OCI-LY7 (cell line): Measurements from ENCODE around the gene WFDC2. TPM values are rescaled to one million over a fixed set of nuclear protein-coding genes. Genes with fewer than 3 reads are reported as not detected.

Source experiments
- BruUV-seq: library from RNA; stranded (reverse); fragments of 400-500 nt; replicated peaks from 2 replicates; lab custom pipeline; 2021; lab: Mats Ljungman, UMichigan
- CTCF ChIA-PET: fragments of 300-600 bp; sonication (Branson Sonifier 250); formaldehyde crosslinking; loops from one replicate; lab custom pipeline; 2022; ENCODE audit warnings: antibody characterized with exemption; ENCODE audit not compliant: unreplicated experiment; lab: Charles Lee
- POLR2A ChIA-PET: fragments of 300-600 bp; sonication (Branson Sonifier 250); formaldehyde crosslinking; loops from one replicate; lab custom pipeline; 2022; ENCODE audit warnings: antibody characterized with exemption; lab: Charles Lee
- DNase-seq: peaks from one replicate; pipeline ENCODE4 v3.0.0-alpha.2; 2015; ENCODE audit warnings: low spot score
- H2AFZ ChIP-seq: fragments of 200-600 bp; sonication (generic), shearing (Covaris generic); 2 replicates; pipeline ENCODE4 v1.6.1; 2014; ENCODE audit warnings: mild to moderate bottlenecking, antibody characterized with exemption, low read length, moderate library complexity
- H3K27ac ChIP-seq: fragments of 200-600 bp; sonication (generic); 2 replicates; pipeline ENCODE4 v1.5.1; 2014; ENCODE audit warnings: mixed run types, low read depth, mild to moderate bottlenecking, moderate library complexity, low read length, inconsistent platforms; ENCODE audit not compliant: poor library complexity, severe bottlenecking
- H3K36me3 ChIP-seq: fragments of 200-600 bp; sonication (generic); 2 replicates; pipeline ENCODE4 v1.6.1; 2014; ENCODE audit warnings: mild to moderate bottlenecking, antibody characterized with exemption, low read length, moderate library complexity, mixed read lengths; ENCODE audit not compliant: insufficient read depth
- H3K4me1 ChIP-seq: fragments of 200-600 bp; sonication (generic); 2 replicates; pipeline ENCODE4 v1.5.1; 2014; ENCODE audit warnings: mild to moderate bottlenecking, low read length; ENCODE audit not compliant: insufficient read depth, poor library complexity, severe bottlenecking
- H3K4me2 ChIP-seq: fragments of 200-600 bp; sonication (generic); 2 replicates; pipeline ENCODE4 v1.6.1; 2014; ENCODE audit warnings: mild to moderate bottlenecking, low read length
- H3K4me3 ChIP-seq: fragments of 200-600 bp; sonication (generic); 2 replicates; pipeline ENCODE4 v1.5.1; 2014; ENCODE audit warnings: mild to moderate bottlenecking, low read depth, low read length; ENCODE audit not compliant: poor library complexity, severe bottlenecking
- H3K79me2 ChIP-seq: fragments of 200-600 bp; sonication (generic); 2 replicates; pipeline ENCODE4 v1.6.1; 2016; ENCODE audit warnings: low read depth, mild to moderate bottlenecking, low read length, moderate library complexity, mixed read lengths; ENCODE audit not compliant: insufficient read depth
- H3K9me2 ChIP-seq: fragments of 200-600 bp; sonication (generic); 2 replicates; pipeline ENCODE4 v1.6.1; 2016; ENCODE audit warnings: mild to moderate bottlenecking, low read length, mixed read lengths; ENCODE audit not compliant: insufficient read depth
- H3K9me3 ChIP-seq: fragments of 200-600 bp; sonication (generic); 2 replicates; pipeline ENCODE4 v1.6.1; 2014; ENCODE audit warnings: mild to moderate bottlenecking, mixed run types, low read length, mixed read lengths
- H4K20me1 ChIP-seq: fragments of 200-600 bp; sonication (generic); 2 replicates; pipeline ENCODE4 v1.6.1; 2014; ENCODE audit warnings: mild to moderate bottlenecking, antibody characterized with exemption, low read length, moderate library complexity, mixed read lengths; ENCODE audit not compliant: insufficient read depth
- CTCF ChIP-seq: fragments of 200-600 bp; sonication (generic); conservative IDR thresholded peaks from 2 replicates; pipeline ENCODE4 v1.5.1; 2014; ENCODE audit warnings: mild to moderate bottlenecking, antibody characterized with exemption, low read length, moderate library complexity, mixed read lengths
- EZH2phosphoT487 ChIP-seq: fragments of 200-600 bp; sonication (generic); IDR thresholded peaks from 2 replicates; pipeline ENCODE4 v1.6.1; 2018; ENCODE audit warnings: low read depth, borderline replicate concordance, mild to moderate bottlenecking, mixed run types, antibody characterized with exemption, low read length, moderate library complexity, mixed read lengths
- intact Hi-C: fragments of 100-400 bp; cut with micrococcal nuclease; formaldehyde crosslinking; loops from one replicate; pipeline ENCODE4 v1.10.0; 2022; ENCODE audit not compliant: unreplicated experiment
- microRNA-seq: library from miRNA; unstranded; fragments of <30 nt; microRNA quantifications from one replicate; pipeline ENCODE4 v1.2.0, GENCODE V29; 2022; ENCODE audit warnings: borderline replicate concordance
- small RNA-seq: library from RNA; depleted of rRNA; stranded (forward); fragments of <200 nt; gene quantifications from one replicate; pipeline ENCODE3, GENCODE V24; 2014
- total RNA-seq, 2 experiments: library from RNA; depleted of rRNA in 1 of 2; stranded (reverse); fragments of >200 nt in 1 of 2; shearing (Covaris generic) in 1 of 2; gene quantifications; 2 replicates each; pipeline ENCODE4 v1.2.3, GENCODE V29; 2014 to 2022

The WFDC2 gene
- total RNA-seq, 2 experiments from 2014 or later, result 0.46 to 4.4 TPM

- H3K27ac ChIP-seq, result no peak overlapping the region
- H4K20me1 ChIP-seq, result no peaks in the 10 kb centered on the region
- no peak for DNase-seq
- H3K4me1 ChIP-seq, result no peaks in the 10 kb centered on the region
- intact Hi-C loops, result no loop called here
- TF ChIP-seq CTCF (no peak), EZH2phosphoT487 (no peak)
- POLR2A ChIA-PET, result interaction anchor here (0.7 kb wide), 2 partner anchors 67 to 1618 kb away, joined by 3 to 5 read pairs; no protein-coding TSS in a partner anchor
- no peaks in the 10 kb centered on the region for H3K9me2 ChIP-seq
- H2AFZ ChIP-seq, result no peak overlapping the region
- H3K4me3 ChIP-seq, result no peak overlapping the region
- H3K4me2 ChIP-seq, result no peak overlapping the region
- no peaks in the 10 kb centered on the region for H3K9me3 ChIP-seq
- no peaks in the 10 kb centered on the region for H3K36me3 ChIP-seq
- no TSS peak for BruUV-seq
- H3K79me2 ChIP-seq, result no peaks in the 10 kb centered on the region
- CTCF ChIA-PET, result no interaction called here
Measured at GRCh38 chr20:45527294-45527693, 57.7 kb downstream of the WFDC2 start.

Small RNA genes lying within 50 kb of the gene (microRNA-seq; reads per million reads assigned to microRNA genes)
- 3.8 reads per million for gene MIR6812

Small RNA genes lying within 50 kb of the gene (small RNA-seq; reads per million reads assigned to genes)
- not detected for gene MIR6812

Other genes with a start within 250 kb of the WFDC2 start
- not detected in 2 replicates for gene SEMG2, start 248.4 kb upstream of the WFDC2 start, total RNA-seq (2014; rRNA removed; shearing (Covaris generic))
- gene SEMG2, start 248.4 kb upstream of the WFDC2 start, total RNA-seq (2022), result not detected in 2 replicates
- gene SLPI, start 215.2 kb upstream of the WFDC2 start, total RNA-seq (2014; rRNA removed; shearing (Covaris generic)), result not detected in 2 replicates
- not detected in 2 replicates for gene SLPI, start 215.2 kb upstream of the WFDC2 start, total RNA-seq (2022)
- not detected in 2 replicates for gene RBPJL, start 162.9 kb upstream of the WFDC2 start, total RNA-seq (2014; rRNA removed; shearing (Covaris generic))
- gene RBPJL, start 162.9 kb upstream of the WFDC2 start, total RNA-seq (2022), result not detected in 2 replicates
- gene MATN4, start 161.5 kb upstream of the WFDC2 start, total RNA-seq (2014; rRNA removed; shearing (Covaris generic)), result 0.38 TPM in 1 of 2 replicates, not detected in the other
- 0.24 TPM in 1 of 2 replicates, not detected in the other for gene MATN4, start 161.5 kb upstream of the WFDC2 start, total RNA-seq (2022)
- not detected in 2 replicates for gene SDC4, start 121.3 kb upstream of the WFDC2 start, total RNA-seq (2014; rRNA removed; shearing (Covaris generic))
- not detected in 2 replicates for gene SDC4, start 121.3 kb upstream of the WFDC2 start, total RNA-seq (2022)
- gene SYS1, start 106.6 kb upstream of the WFDC2 start, total RNA-seq (2014; rRNA removed; shearing (Covaris generic)), result 22.3 and 37.6 TPM in 2 replicates
- gene SYS1, start 106.6 kb upstream of the WFDC2 start, total RNA-seq (2022), result 8.6 and 9.6 TPM in 2 replicates
- gene TP53TG5, start 91.4 kb upstream of the WFDC2 start, total RNA-seq (2014; rRNA removed; shearing (Covaris generic)), result not detected in 2 replicates
- gene TP53TG5, start 91.4 kb upstream of the WFDC2 start, total RNA-seq (2022), result not detected in 2 replicates
- gene DBNDD2, start 61.5 kb upstream of the WFDC2 start, total RNA-seq (2014; rRNA removed; shearing (Covaris generic)), result 0.57 TPM in 1 of 2 replicates, not detected in the other
- not detected in 2 replicates for gene DBNDD2, start 61.5 kb upstream of the WFDC2 start, total RNA-seq (2022)
- 75.7 and 104 TPM in 2 replicates for gene PIGT, start 53.6 kb upstream of the WFDC2 start, total RNA-seq (2014; rRNA removed; shearing (Covaris generic))
- 79.4 and 89.2 TPM in 2 replicates for gene PIGT, start 53.6 kb upstream of the WFDC2 start, total RNA-seq (2022)
- not detected in 2 replicates for gene SPINT3, start 45.9 kb downstream of the WFDC2 start, total RNA-seq (2014; rRNA removed; shearing (Covaris generic))
- not detected in 2 replicates for gene SPINT3, start 45.9 kb downstream of the WFDC2 start, total RNA-seq (2022)
- gene WFDC6, start 69.7 kb downstream of the WFDC2 start, total RNA-seq (2014; rRNA removed; shearing (Covaris generic)), result not detected in 2 replicates
- gene WFDC6, start 69.7 kb downstream of the WFDC2 start, total RNA-seq (2022), result not detected in 2 replicates
- not detected in 2 replicates for gene EPPIN, start 77.6 kb downstream of the WFDC2 start, total RNA-seq (2014; rRNA removed; shearing (Covaris generic))
- not detected in 2 replicates for gene EPPIN, start 77.6 kb downstream of the WFDC2 start, total RNA-seq (2022)
- gene WFDC8, start 109.5 kb downstream of the WFDC2 start, total RNA-seq (2014; rRNA removed; shearing (Covaris generic)), result not detected in 2 replicates
- not detected in 2 replicates for gene WFDC8, start 109.5 kb downstream of the WFDC2 start, total RNA-seq (2022)
- gene WFDC10A, start 160.0 kb downstream of the WFDC2 start, total RNA-seq (2014; rRNA removed; shearing (Covaris generic)), result not detected in 2 replicates
- not detected in 2 replicates for gene WFDC10A, start 160.0 kb downstream of the WFDC2 start, total RNA-seq (2022)
- not detected in 2 replicates for gene WFDC9, start 161.5 kb downstream of the WFDC2 start, total RNA-seq (2014; rRNA removed; shearing (Covaris generic))
- not detected in 2 replicates for gene WFDC9, start 161.5 kb downstream of the WFDC2 start, total RNA-seq (2022)
- not detected in 2 replicates for gene WFDC11, start 200.5 kb downstream of the WFDC2 start, total RNA-seq (2014; rRNA removed; shearing (Covaris generic))
- gene WFDC11, start 200.5 kb downstream of the WFDC2 start, total RNA-seq (2022), result not detected in 2 replicates
- gene WFDC13, start 232.3 kb downstream of the WFDC2 start, total RNA-seq (2014; rRNA removed; shearing (Covaris generic)), result not detected in 2 replicates
- not detected in 2 replicates for gene WFDC13, start 232.3 kb downstream of the WFDC2 start, total RNA-seq (2022)
- gene WFDC10B, start 235.3 kb downstream of the WFDC2 start, total RNA-seq (2014; rRNA removed; shearing (Covaris generic)), result not detected in 2 replicates
- gene WFDC10B, start 235.3 kb downstream of the WFDC2 start, total RNA-seq (2022), result not detected in 2 replicates